Measurements from ENCODE around the gene FETUB. TPM values are rescaled to one million over a fixed set of nuclear protein-coding genes. Genes with fewer than 3 reads are reported as not detected.

Gene FETUB
- total and polyA plus RNA-seq, 2 donors (not counting 3 experiments of a cell fraction or from before 2014, with no cell fraction given), result not detected

DNA sequence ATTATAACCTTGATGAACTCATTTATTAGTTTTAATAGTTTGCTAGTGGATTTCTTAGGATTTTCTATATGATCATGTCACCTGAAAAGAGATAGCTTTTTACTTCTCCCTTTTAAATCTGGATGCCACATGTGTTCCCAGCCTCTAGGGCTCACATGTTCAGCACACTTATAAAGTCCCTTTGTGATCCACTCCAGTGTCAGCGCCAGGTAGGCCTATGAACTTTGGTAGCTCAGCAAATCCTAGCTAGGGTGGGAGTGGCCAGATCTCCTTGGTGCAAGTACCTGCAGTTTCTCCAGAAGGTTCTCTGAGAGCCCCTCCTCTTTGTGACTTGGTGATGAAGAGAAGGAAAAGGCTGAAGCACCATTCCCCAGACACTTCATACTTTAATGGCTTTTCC lies 8.7 kb downstream of the FETUB start:
- no peaks in the 10 kb centered on the region for H4K20me1 ChIP-seq (replicated peaks; ENCODE audit: control insufficient read depth, extremely low read depth, insufficient read depth, low read length)
- H3K9me3 ChIP-seq (replicated peaks; ENCODE audit: control insufficient read depth, insufficient read depth, low read length), result no peaks in the 10 kb centered on the region
- H2AFZ ChIP-seq (ENCODE audit: low read depth, low read length), result no peak overlapping the region
- H3K36me3 ChIP-seq (ENCODE audit: control insufficient read depth in 2 of 2, extremely low read depth in 1 of 2, insufficient read depth in 2 of 2, low read length in 2 of 2), result no peaks in the 10 kb centered on the region
- BruUV-seq (replicated peaks), result no TSS peak
- POLR2A ChIA-PET, result no interaction called here
- FAIRE-seq (no peak), DNase-seq (ENCODE audit: low read depth, low spot score) (no peak)
- no peak overlapping the region for H3K4me2 ChIP-seq (ENCODE audit: insufficient read depth, low read length)
- no peak overlapping the region for H3K9ac ChIP-seq (replicated peaks; ENCODE audit: extremely low read depth, insufficient read depth, low read length)
- intact Hi-C loops (cut with micrococcal nuclease), result no loop called here
- CTCF ChIA-PET, result interaction anchor here (1.5 to 2.4 kb wide), 2 partner anchors 34 to 49 kb away, joined by 4 to 7 read pairs; no protein-coding TSS in a partner anchor
- TF ChIP-seq POLR2A (IDR thresholded peaks at IDR 0.05; ENCODE audit: low read depth, low read length) (no peak), GATA2 (IDR thresholded peaks at IDR 0.05; ENCODE audit: insufficient read depth, insufficient read length, low read depth, low read length) (no peak), EZH2 (IDR thresholded peaks at IDR 0.05; ENCODE audit: borderline replicate concordance, low read depth, low read length, severe bottlenecking) (no peak), MYC (IDR thresholded peaks at IDR 0.05; ENCODE audit: low read depth, low read length) (no peak), POLR2AphosphoS5 (IDR thresholded peaks at IDR 0.05; ENCODE audit: insufficient read depth, low read depth, low read length) (no peak), FOS (IDR thresholded peaks at IDR 0.05; ENCODE audit: borderline replicate concordance, insufficient read depth, low read length) (no peak), JUN (IDR thresholded peaks at IDR 0.05; ENCODE audit: borderline replicate concordance, insufficient read depth, insufficient read length, low read depth) (no peak)
- TF ChIP-seq, protein P1, sequence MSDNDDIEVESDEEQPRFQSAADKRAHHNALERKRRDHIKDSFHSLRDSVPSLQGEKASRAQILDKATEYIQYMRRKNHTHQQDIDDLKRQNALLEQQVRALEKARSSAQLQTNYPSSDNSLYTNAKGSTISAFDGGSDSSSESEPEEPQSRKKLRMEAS (IDR thresholded peaks at IDR 0.05; ENCODE audit: insufficient read depth, insufficient read length), result no peak
- TF ChIP-seq, protein P2, sequence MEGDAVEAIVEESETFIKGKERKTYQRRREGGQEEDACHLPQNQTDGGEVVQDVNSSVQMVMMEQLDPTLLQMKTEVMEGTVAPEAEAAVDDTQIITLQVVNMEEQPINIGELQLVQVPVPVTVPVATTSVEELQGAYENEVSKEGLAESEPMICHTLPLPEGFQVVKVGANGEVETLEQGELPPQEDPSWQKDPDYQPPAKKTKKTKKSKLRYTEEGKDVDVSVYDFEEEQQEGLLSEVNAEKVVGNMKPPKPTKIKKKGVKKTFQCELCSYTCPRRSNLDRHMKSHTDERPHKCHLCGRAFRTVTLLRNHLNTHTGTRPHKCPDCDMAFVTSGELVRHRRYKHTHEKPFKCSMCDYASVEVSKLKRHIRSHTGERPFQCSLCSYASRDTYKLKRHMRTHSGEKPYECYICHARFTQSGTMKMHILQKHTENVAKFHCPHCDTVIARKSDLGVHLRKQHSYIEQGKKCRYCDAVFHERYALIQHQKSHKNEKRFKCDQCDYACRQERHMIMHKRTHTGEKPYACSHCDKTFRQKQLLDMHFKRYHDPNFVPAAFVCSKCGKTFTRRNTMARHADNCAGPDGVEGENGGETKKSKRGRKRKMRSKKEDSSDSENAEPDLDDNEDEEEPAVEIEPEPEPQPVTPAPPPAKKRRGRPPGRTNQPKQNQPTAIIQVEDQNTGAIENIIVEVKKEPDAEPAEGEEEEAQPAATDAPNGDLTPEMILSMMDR (IDR thresholded peaks at IDR 0.05; ENCODE audit: extremely low read depth in 1 of 2, insufficient read depth in 1 of 2, low read depth in 1 of 2, low read length in 2 of 2), result no peak
- no peaks in the 10 kb centered on the region for H3K4me1 ChIP-seq (ENCODE audit: control insufficient read depth, extremely low read depth, insufficient read depth, low read length)
- no peak overlapping the region for H3K27ac ChIP-seq (ENCODE audit: insufficient read depth, low read depth, low read length)
- H3K4me3 ChIP-seq (replicated peaks in 1 of 3; ENCODE audit: insufficient read depth in 1 of 3, low read depth in 1 of 3, low read length in 3 of 3), result no peak overlapping the region
- dilution Hi-C loops (cut with MboI; ENCODE audit: extremely low pct_ligation_motif_present, low sequenced_read_pairs), result no loop called here
- H3K9me1 ChIP-seq (replicated peaks; ENCODE audit: control insufficient read depth, extremely low read depth, insufficient read depth, low read length), result no peaks in the 10 kb centered on the region
- H3K79me2 ChIP-seq (ENCODE audit: control insufficient read depth, insufficient read depth, low read length), result no peaks in the 10 kb centered on the region
- no peaks in the 10 kb centered on the region for H3K27me3 ChIP-seq (ENCODE audit: control insufficient read depth in 2 of 2, insufficient read depth in 2 of 2, low read length in 2 of 2)

Measured in endothelial cell of umbilical vein (primary cell).